Trophoblast cell (in vitro differentiated cells and primary cell): ENCODE data around the gene RNU7-1.

Experiments
- DNase-seq, 2 donors: peaks; one replicate each; pipeline ENCODE4 v3.0.0-alpha.2; 2016
- H2AFZ ChIP-seq: 2 replicates; pipeline ENCODE4 v1.6.1; 2013; ENCODE audit warnings: low read length, moderate library complexity, mild to moderate bottlenecking; ENCODE audit not compliant: insufficient read depth, poor library complexity
- H2AK5ac ChIP-seq: 2 replicates; pipeline ENCODE4 v1.6.1; 2013; ENCODE audit warnings: mild to moderate bottlenecking, low read length
- H2BK120ac ChIP-seq: 2 replicates; pipeline ENCODE4 v1.6.1; 2013; ENCODE audit warnings: low read length, mild to moderate bottlenecking, moderate library complexity; ENCODE audit not compliant: insufficient read depth, poor library complexity
- H2BK12ac ChIP-seq: 2 replicates; pipeline ENCODE4 v1.6.1; 2013; ENCODE audit warnings: mild to moderate bottlenecking, low read length, moderate library complexity
- H2BK5ac ChIP-seq: 2 replicates; pipeline ENCODE4 v1.6.1; 2013; ENCODE audit warnings: low read length, low read depth, moderate library complexity, mild to moderate bottlenecking; ENCODE audit not compliant: poor library complexity
- H3K14ac ChIP-seq: 2 replicates; pipeline ENCODE4 v1.6.1; 2013; ENCODE audit warnings: mild to moderate bottlenecking, low read length
- H3K18ac ChIP-seq: 2 replicates; pipeline ENCODE4 v1.6.1; 2013; ENCODE audit warnings: mild to moderate bottlenecking, low read length
- H3K23ac ChIP-seq: 2 replicates; pipeline ENCODE4 v1.6.1; 2013; ENCODE audit warnings: low read length
- H3K27ac ChIP-seq: 2 replicates; pipeline ENCODE4 v1.5.1; 2013; ENCODE audit warnings: low read depth, mild to moderate bottlenecking, inconsistent platforms, low read length, moderate library complexity
- H3K27me3 ChIP-seq: 2 replicates; pipeline ENCODE4 v1.6.1; 2013; ENCODE audit warnings: inconsistent platforms, mild to moderate bottlenecking, low read length, moderate library complexity; ENCODE audit not compliant: insufficient read depth
- H3K36me3 ChIP-seq, 2 experiments: 1 replicate in 1 of 2; 2 replicates in 1 of 2; pipeline ENCODE4 v1.6.1; 2013; ENCODE audit warnings: low read length in 2 of 2, mild to moderate bottlenecking in 2 of 2, moderate library complexity in 1 of 2; ENCODE audit not compliant: insufficient read depth in 2 of 2, control insufficient read depth in 1 of 2
- H3K4ac ChIP-seq: 2 replicates; pipeline ENCODE4 v1.6.1; 2013; ENCODE audit warnings: low read depth, mild to moderate bottlenecking, low read length, moderate library complexity
- H3K4me1 ChIP-seq, 2 experiments: 1 replicate in 1 of 2; 2 replicates in 1 of 2; pipeline ENCODE4 v1.6.1; 2013; ENCODE audit warnings: low read length in 2 of 2, mild to moderate bottlenecking in 2 of 2, moderate library complexity in 1 of 2; ENCODE audit not compliant: insufficient read depth in 2 of 2, control insufficient read depth in 1 of 2
- H3K4me2 ChIP-seq: 2 replicates; pipeline ENCODE4 v1.6.1; 2013; ENCODE audit warnings: inconsistent platforms, mild to moderate bottlenecking, low read length, moderate library complexity
- H3K4me3 ChIP-seq: 2 replicates; pipeline ENCODE4 v1.5.1; 2013; ENCODE audit warnings: mild to moderate bottlenecking, low read depth, low read length, inconsistent platforms
- H3K79me1 ChIP-seq: one replicate; pipeline ENCODE4 v1.6.1; 2013; ENCODE audit warnings: low read length
- H3K79me2 ChIP-seq: 2 replicates; pipeline ENCODE4 v1.6.1; 2013; ENCODE audit warnings: low read length, mild to moderate bottlenecking; ENCODE audit not compliant: control insufficient read depth, insufficient read depth, poor library complexity
- H3K9ac ChIP-seq: 2 replicates; pipeline ENCODE4 v1.6.1; 2013; ENCODE audit warnings: mild to moderate bottlenecking, low read length
- H3K9me3 ChIP-seq: 2 replicates; pipeline ENCODE4 v1.6.1; 2013; ENCODE audit warnings: low read depth, mild to moderate bottlenecking, control low read depth, inconsistent platforms, low read length; ENCODE audit not compliant: insufficient read depth
- H4K12ac ChIP-seq: 2 replicates; pipeline ENCODE4 v1.6.1; 2013; ENCODE audit warnings: low read depth, mild to moderate bottlenecking, low read length, moderate library complexity
- H4K8ac ChIP-seq: 2 replicates; pipeline ENCODE4 v1.6.1; 2013; ENCODE audit warnings: low read depth, mild to moderate bottlenecking, low read length, moderate library complexity
- H4K91ac ChIP-seq: one replicate; pipeline ENCODE4 v1.6.1; 2013; ENCODE audit warnings: low read depth, mild to moderate bottlenecking, low read length, moderate library complexity
- WGBS: extraction: QIAGEN DNeasy Blood & Tissue Kit; methylation state at CpG from one replicate; pipeline ENCODE4 v1.1.7; 2013; ENCODE audit warnings: missing lambda C conversion rate; ENCODE audit not compliant: insufficient read length, insufficient coverage; ENCODE audit errors: extremely low coverage; 5-methylcytosine and 5-hydroxymethylcytosine counted together

RNU7-1 gene

GRCh38 chr12:6923003-6923732, 20.4 kb upstream of the RNU7-1 start:
- H3K79me1 ChIP-seq, result peaks cover 24% of the 10 kb centered on the region
- H3K9ac ChIP-seq, result no peak overlapping the region
- H3K4me2 ChIP-seq, result no peak overlapping the region
- no peaks in the 10 kb centered on the region for H3K27me3 ChIP-seq
- H2AFZ ChIP-seq, result no peak overlapping the region
- no peak overlapping the region for H2BK12ac ChIP-seq
- no peak overlapping the region for H3K18ac ChIP-seq
- no CpG with 5 or more reads among the region's 10 CpGs for WGBS
- no peak for DNase-seq
- H3K36me3 ChIP-seq, result no peaks in the 10 kb centered on the region
- H3K9me3 ChIP-seq, result no peaks in the 10 kb centered on the region
- H2AK5ac ChIP-seq, result no peak overlapping the region
- H4K12ac ChIP-seq, result no peak overlapping the region
- no peak overlapping the region for H3K23ac ChIP-seq
- H3K27ac ChIP-seq, result no peak overlapping the region
- no peak overlapping the region for H2BK120ac ChIP-seq
- no peak overlapping the region for H3K4ac ChIP-seq
- H3K14ac ChIP-seq, result no peak overlapping the region
- H3K4me3 ChIP-seq, result no peak overlapping the region
- H4K8ac ChIP-seq, result no peak overlapping the region
- H3K79me2 ChIP-seq, result peaks cover 12% of the 10 kb centered on the region
- H4K91ac ChIP-seq, result no peak overlapping the region
- peaks cover 24 to 28% of the 10 kb centered on the region in 2 experiments for H3K4me1 ChIP-seq
- no peak overlapping the region for H2BK5ac ChIP-seq

- no peak overlapping the region for H2BK120ac ChIP-seq
- DNase-seq, result no peak
- no peak overlapping the region for H2AFZ ChIP-seq
- H3K9me3 ChIP-seq, result no peaks in the 10 kb centered on the region
- WGBS, result no CpG with 5 or more reads among the region's 6 CpGs
- H2AK5ac ChIP-seq, result no peak overlapping the region
- no peaks in the 10 kb centered on the region for H3K36me3 ChIP-seq
- no peak overlapping the region for H4K91ac ChIP-seq
- no peak overlapping the region for H3K18ac ChIP-seq
- H3K79me1 ChIP-seq, result peaks cover 30% of the 10 kb centered on the region
- peaks cover 18% of the 10 kb centered on the region for H3K79me2 ChIP-seq
- no peak overlapping the region for H3K4ac ChIP-seq
- H3K14ac ChIP-seq, result no peak overlapping the region
- H3K4me2 ChIP-seq, result no peak overlapping the region
- no peak overlapping the region for H3K9ac ChIP-seq
- no peak overlapping the region for H4K12ac ChIP-seq
- H2BK5ac ChIP-seq, result no peak overlapping the region
- H3K23ac ChIP-seq, result no peak overlapping the region
- no peak overlapping the region for H2BK12ac ChIP-seq
- H3K4me3 ChIP-seq, result no peak overlapping the region
- H4K8ac ChIP-seq, result no peak overlapping the region
- H3K4me1 ChIP-seq, result peaks cover 24 to 28% of the 10 kb centered on the region in 2 experiments
- H3K27me3 ChIP-seq, result no peaks in the 10 kb centered on the region
- H3K27ac ChIP-seq, result no peak overlapping the region
Observed at GRCh38 chr12:6923851-6924250, 19.8 kb upstream of the RNU7-1 start.

- peak overlapping the region; percentile 45 for H3K14ac ChIP-seq
- H2AFZ ChIP-seq, result peak overlapping the region; percentile 26
- peak overlapping the region; percentile 71 for H2BK120ac ChIP-seq
- H3K18ac ChIP-seq, result peak overlapping the region; percentile 77
- H3K4me2 ChIP-seq, result peak overlapping the region; percentile 36
- H3K79me1 ChIP-seq, result peaks cover 35% of the 10 kb centered on the region
- DNase-seq, result no peak
- H3K9ac ChIP-seq, result no peak overlapping the region
- no CpG with 5 or more reads among the region's 1 CpG for WGBS
- H3K9me3 ChIP-seq, result no peaks in the 10 kb centered on the region
- no peaks in the 10 kb centered on the region for H3K27me3 ChIP-seq
- no peak overlapping the region for H3K4me3 ChIP-seq
- H4K91ac ChIP-seq, result peak overlapping the region; percentile 63
- peak overlapping the region; percentile 78 for H2BK5ac ChIP-seq
- H3K27ac ChIP-seq, result peak overlapping the region; percentile 90
- peak overlapping the region; percentile 85 for H2AK5ac ChIP-seq
- peaks cover 33 to 39% of the 10 kb centered on the region in 2 experiments for H3K4me1 ChIP-seq
- H2BK12ac ChIP-seq, result peak overlapping the region; percentile 58
- H4K8ac ChIP-seq, result peak overlapping the region; percentile 76
- no peak overlapping the region for H3K23ac ChIP-seq
- no peaks in the 10 kb centered on the region for H3K36me3 ChIP-seq
- peak overlapping the region; percentile 27 for H3K4ac ChIP-seq
- H4K12ac ChIP-seq, result peak overlapping the region; percentile 23
- H3K79me2 ChIP-seq, result peaks cover 30% of the 10 kb centered on the region
Observed at GRCh38 chr12:6925239-6925539, 18.4 kb upstream of the RNU7-1 start.

GRCh38 chr12:6925540-6926279, 17.9 kb upstream of the RNU7-1 start:
- Histone ChIP-seq H3K4me3 (peak overlapping the region; percentile 16), H2BK5ac (peak overlapping the region; percentile 78), H3K23ac (no peak overlapping the region), H3K36me3 (no peaks in the 10 kb centered on the region), H4K8ac (peak overlapping the region; percentile 76), H3K79me1 (peaks cover 35% of the 10 kb centered on the region), H3K4me1 (peaks cover 34 to 39% of the 10 kb centered on the region in 2 experiments), H2AFZ (peak overlapping the region; percentile 38), H3K14ac (peak overlapping the region; percentile 70), H4K12ac (peak overlapping the region; percentile 47), H4K91ac (peak overlapping the region; percentile 63), H3K9ac (no peak overlapping the region), H2BK120ac (peak overlapping the region; percentile 71), H3K9me3 (no peaks in the 10 kb centered on the region), H2BK12ac (peak overlapping the region; percentile 58), H3K79me2 (peaks cover 30% of the 10 kb centered on the region), H3K4ac (peak overlapping the region; percentile 1), H3K4me2 (peak overlapping the region; percentile 86), H3K18ac (peak overlapping the region; percentile 77), H3K27ac (peak overlapping the region; percentile 90), H3K27me3 (no peaks in the 10 kb centered on the region), H2AK5ac (peak overlapping the region; percentile 85)
- DNase-seq, result peak in 1 of 2 donors; percentile 49
- no CpG with 5 or more reads among the region's 8 CpGs for WGBS
